Measurements from ENCODE around the gene TEAD2. TPM values are rescaled to one million over a fixed set of nuclear protein-coding genes. Genes with fewer than 3 reads are reported as not detected.

TEAD2 gene
- total RNA-seq, 2 experiments from 2014 or later: not detected

GRCh38 chr19:49359851-49360820 is 2.1 kb downstream of the TEAD2 start:
- Mint-ChIP-seq H3K27me3 (peaks cover 34% of the 10 kb centered on the region), H3K9me3 (no peaks in the 10 kb centered on the region), H3K4me1 (ENCODE audit: low read depth) (peaks cover 19% of the 10 kb centered on the region), H3K36me3 (ENCODE audit: low read depth) (no peaks in the 10 kb centered on the region), H3K27ac (no peak overlapping the region), H3K4me3 (no peak overlapping the region)
- DNase-seq (no peak), ATAC-seq (no peak)
- POLR2A ChIA-PET: interaction anchor here (1.0 kb wide), 1 partner anchor 11 kb away, joined by 3 read pairs; no protein-coding TSS in a partner anchor
- CTCF ChIA-PET: interaction anchor here (1.3 kb wide), 1 partner anchor 10 kb away, joined by 3 read pairs; no protein-coding TSS in a partner anchor
- intact Hi-C loops (cut with micrococcal nuclease): no loop called here
- no peak for TF ChIP-seq CTCF (IDR thresholded peaks at IDR 0.05)

GRCh38 chr19:49357186-49357585 is 5.0 kb downstream of the TEAD2 start:
- DNase-seq: no peak
- TF ChIP-seq CTCF (IDR thresholded peaks at IDR 0.05): no peak
- Mint-ChIP-seq H3K27me3 (peaks cover 27% of the 10 kb centered on the region), H3K36me3 (ENCODE audit: low read depth) (no peaks in the 10 kb centered on the region), H3K27ac (no peak overlapping the region), H3K4me1 (ENCODE audit: low read depth) (peaks cover 19% of the 10 kb centered on the region), H3K4me3 (no peak overlapping the region), H3K9me3 (no peaks in the 10 kb centered on the region)
- CTCF ChIA-PET: no interaction called here
- POLR2A ChIA-PET: no interaction called here
- intact Hi-C loops (cut with micrococcal nuclease): no loop called here
- ATAC-seq: no peak

GRCh38 chr19:49356382-49356781 is 5.8 kb downstream of the TEAD2 start:
- Mint-ChIP-seq H3K36me3 (ENCODE audit: low read depth) (no peaks in the 10 kb centered on the region), H3K27ac (no peak overlapping the region), H3K4me3 (no peak overlapping the region), H3K4me1 (ENCODE audit: low read depth) (peaks cover 12% of the 10 kb centered on the region), H3K27me3 (peaks cover 21% of the 10 kb centered on the region), H3K9me3 (no peaks in the 10 kb centered on the region)
- ATAC-seq (no peak), DNase-seq (no peak)
- intact Hi-C loops (cut with micrococcal nuclease): no loop called here
- CTCF ChIA-PET: no interaction called here
- TF ChIP-seq CTCF (IDR thresholded peaks at IDR 0.05): no peak
- POLR2A ChIA-PET: no interaction called here

- Mint-ChIP-seq H3K9me3 (no peaks in the 10 kb centered on the region), H3K27ac (no peak overlapping the region), H3K4me1 (ENCODE audit: low read depth) (peaks cover 10% of the 10 kb centered on the region), H3K27me3 (peaks cover 17% of the 10 kb centered on the region), H3K36me3 (ENCODE audit: low read depth) (no peaks in the 10 kb centered on the region), H3K4me3 (no peak overlapping the region)
- ATAC-seq (no peak), DNase-seq (peak; percentile 17)
- intact Hi-C loops (cut with micrococcal nuclease): no loop called here
- POLR2A ChIA-PET: no interaction called here
- no peak for TF ChIP-seq CTCF (IDR thresholded peaks at IDR 0.05)
- CTCF ChIA-PET: no interaction called here
Observed at GRCh38 chr19:49355909-49356353, 6.3 kb downstream of the TEAD2 start.

- intact Hi-C loops (cut with micrococcal nuclease): no loop called here
- no peak for ATAC-seq
- Mint-ChIP-seq H3K27ac (no peak overlapping the region), H3K36me3 (ENCODE audit: low read depth) (no peaks in the 10 kb centered on the region), H3K27me3 (no peaks in the 10 kb centered on the region), H3K4me3 (no peak overlapping the region), H3K9me3 (no peaks in the 10 kb centered on the region), H3K4me1 (ENCODE audit: low read depth) (peaks cover 4% of the 10 kb centered on the region)
- POLR2A ChIA-PET: interaction anchor here (1.7 kb wide), 1 partner anchor 11 kb away, joined by 3 read pairs; no protein-coding TSS in a partner anchor
- DNase-seq: no peak
- TF ChIP-seq CTCF (IDR thresholded peaks at IDR 0.05): no peak
- CTCF ChIA-PET: interaction anchor here (2.3 kb wide), 1 partner anchor 22 kb away, joined by 6 read pairs; no protein-coding TSS in a partner anchor
Observed at GRCh38 chr19:49349567-49349966, 12.6 kb downstream of the TEAD2 start.
